ENCODE data around the gene NSRP1. TPM values are rescaled to one million over a fixed set of nuclear protein-coding genes. Genes with fewer than 3 reads are reported as not detected.

Gene NSRP1
- total and polyA plus RNA-seq, 7 donors, result 13.6 to 32.7 (median 19.4) TPM

DNA sequence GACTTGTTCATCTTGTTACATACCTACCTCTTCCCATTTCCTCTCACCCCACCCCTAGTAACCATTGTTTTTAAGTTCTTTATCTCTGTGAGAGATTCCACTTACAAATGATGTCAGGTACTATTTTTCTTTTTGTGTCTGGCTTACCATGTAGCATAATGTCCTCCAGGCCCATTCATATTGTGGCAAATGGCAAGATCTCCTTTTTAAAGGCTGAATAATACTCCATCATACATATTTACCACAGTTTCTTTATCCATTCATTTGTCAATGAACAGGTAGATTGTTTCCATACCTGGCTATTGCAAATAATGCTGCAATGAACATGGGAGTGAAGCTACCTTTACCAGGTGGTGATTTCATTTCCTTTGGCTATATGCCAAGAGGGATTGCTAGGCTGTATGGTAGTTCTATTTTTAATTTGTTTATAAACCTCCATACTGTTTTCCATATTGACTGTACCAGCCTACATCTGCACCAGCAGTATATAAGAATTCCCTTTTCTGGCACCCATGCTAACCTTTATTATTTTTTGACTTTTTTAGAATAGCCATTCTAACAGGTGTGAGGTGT lies 53.9 kb downstream of the NSRP1 start:
- Histone ChIP-seq H3K36me3 (ENCODE audit: insufficient read depth in 1 of 2, low read depth in 1 of 2) (peaks cover 0 to 37% of the 10 kb centered on the region in 2 donors), H3K4me1 (no peaks in the 10 kb centered on the region), H3K27ac (no peak overlapping the region), H3K4me3 (no peak overlapping the region), H3K9me3 (no peaks in the 10 kb centered on the region), H3K27me3 (ENCODE audit: insufficient read depth in 3 of 3, low read length in 2 of 3) (no peaks in the 10 kb centered on the region)
- no peak for DNase-seq
- intact Hi-C loops (cut with DNase I), result no loop called here
- TF ChIP-seq, protein P1, sequence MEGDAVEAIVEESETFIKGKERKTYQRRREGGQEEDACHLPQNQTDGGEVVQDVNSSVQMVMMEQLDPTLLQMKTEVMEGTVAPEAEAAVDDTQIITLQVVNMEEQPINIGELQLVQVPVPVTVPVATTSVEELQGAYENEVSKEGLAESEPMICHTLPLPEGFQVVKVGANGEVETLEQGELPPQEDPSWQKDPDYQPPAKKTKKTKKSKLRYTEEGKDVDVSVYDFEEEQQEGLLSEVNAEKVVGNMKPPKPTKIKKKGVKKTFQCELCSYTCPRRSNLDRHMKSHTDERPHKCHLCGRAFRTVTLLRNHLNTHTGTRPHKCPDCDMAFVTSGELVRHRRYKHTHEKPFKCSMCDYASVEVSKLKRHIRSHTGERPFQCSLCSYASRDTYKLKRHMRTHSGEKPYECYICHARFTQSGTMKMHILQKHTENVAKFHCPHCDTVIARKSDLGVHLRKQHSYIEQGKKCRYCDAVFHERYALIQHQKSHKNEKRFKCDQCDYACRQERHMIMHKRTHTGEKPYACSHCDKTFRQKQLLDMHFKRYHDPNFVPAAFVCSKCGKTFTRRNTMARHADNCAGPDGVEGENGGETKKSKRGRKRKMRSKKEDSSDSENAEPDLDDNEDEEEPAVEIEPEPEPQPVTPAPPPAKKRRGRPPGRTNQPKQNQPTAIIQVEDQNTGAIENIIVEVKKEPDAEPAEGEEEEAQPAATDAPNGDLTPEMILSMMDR (IDR thresholded peaks at IDR 0.05), result no peak
- ATAC-seq, result no peak

DNA sequence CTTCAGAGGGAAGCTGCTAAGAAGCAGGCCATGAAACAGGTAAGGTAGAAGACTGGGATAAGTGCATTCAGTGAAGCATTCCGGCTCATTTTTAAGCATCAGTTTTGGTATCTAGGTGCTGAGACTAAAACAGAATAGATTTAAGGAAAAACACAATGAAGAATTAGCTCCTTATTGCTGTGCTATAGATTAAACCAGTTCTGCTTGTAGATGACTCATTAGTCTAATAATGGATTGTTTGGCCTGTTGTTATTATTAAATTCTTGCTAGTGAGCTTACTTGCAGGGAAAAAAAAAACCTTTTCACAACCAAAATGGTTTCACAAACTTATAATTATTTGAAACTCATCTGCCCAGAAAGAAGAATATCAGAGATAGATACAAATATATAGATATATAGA lies 55.9 kb downstream of the NSRP1 start:
- WGBS, 3 donors, result 100% methylated on average over 1 of the region's 1 CpG
- ATAC-seq (no peak), DNase-seq (no peak)
- intact Hi-C loops (cut with DNase I), result no loop called here
- Histone ChIP-seq H3K9me3 (no peaks in the 10 kb centered on the region), H3K36me3 (ENCODE audit: insufficient read depth in 1 of 2, low read depth in 1 of 2) (peaks cover 0 to 40% of the 10 kb centered on the region in 2 donors), H3K27me3 (ENCODE audit: insufficient read depth in 3 of 3, low read length in 2 of 3) (no peaks in the 10 kb centered on the region), H3K4me3 (no peak overlapping the region), H3K4me1 (no peaks in the 10 kb centered on the region), H3K27ac (no peak overlapping the region)
- TF ChIP-seq, protein P1 (IDR thresholded peaks at IDR 0.05), result no peak

DNA sequence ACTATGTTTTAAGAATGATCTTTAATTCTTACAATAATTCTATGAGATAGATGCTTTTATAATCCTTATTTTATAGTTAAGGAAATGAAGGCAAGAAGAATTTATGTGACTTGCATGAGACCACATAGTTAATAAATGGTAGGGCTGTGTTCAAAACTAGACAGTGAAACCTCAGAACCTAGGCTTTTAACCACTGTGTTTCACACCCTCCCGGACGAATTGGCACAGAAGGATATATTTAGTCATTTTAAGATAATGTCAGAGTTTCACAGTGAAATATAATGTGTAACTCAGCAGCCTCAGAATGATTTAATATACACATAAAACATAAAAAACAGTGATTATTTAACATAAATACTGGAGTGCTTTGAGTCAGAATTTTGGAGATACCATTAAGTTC lies 57.0 kb downstream of the NSRP1 start:
- peaks cover 0 to 47% of the 10 kb centered on the region in 2 donors for H3K36me3 ChIP-seq (ENCODE audit: insufficient read depth in 1 of 2, low read depth in 1 of 2)
- ATAC-seq (no peak), DNase-seq (no peak)
- TF ChIP-seq, protein P1 (IDR thresholded peaks at IDR 0.05), result no peak
- WGBS, 3 donors, result 66 to 90% (median 82%) methylated on average over 2 of the region's 2 CpGs
- H3K4me1 ChIP-seq, result no peaks in the 10 kb centered on the region
- no peaks in the 10 kb centered on the region for H3K27me3 ChIP-seq (ENCODE audit: insufficient read depth in 3 of 3, low read length in 2 of 3)
- intact Hi-C loops (cut with DNase I), result no loop called here
- no peak overlapping the region for H3K27ac ChIP-seq
- no peaks in the 10 kb centered on the region for H3K9me3 ChIP-seq
- H3K4me3 ChIP-seq, result no peak overlapping the region

- H3K36me3 ChIP-seq (ENCODE audit: insufficient read depth in 1 of 2, low read depth in 1 of 2), result peaks cover 0 to 56% of the 10 kb centered on the region in 2 donors
- H3K4me3 ChIP-seq, result no peak overlapping the region
- H3K4me1 ChIP-seq, result no peaks in the 10 kb centered on the region
- no peaks in the 10 kb centered on the region for H3K27me3 ChIP-seq (ENCODE audit: insufficient read depth in 3 of 3, low read length in 2 of 3)
- ATAC-seq (no peak), DNase-seq (no peak)
- TF ChIP-seq, protein P1 (IDR thresholded peaks at IDR 0.05), result no peak
- intact Hi-C loops (cut with DNase I), result no loop called here
- 96 to 98% (median 98%) methylated on average over 1 of the region's 1 CpG for WGBS, 3 donors
- no peak overlapping the region for H3K27ac ChIP-seq
- H3K9me3 ChIP-seq, result no peaks in the 10 kb centered on the region
Observed at GRCh38 chr17:30174556-30174955, 57.9 kb downstream of the NSRP1 start.

DNA sequence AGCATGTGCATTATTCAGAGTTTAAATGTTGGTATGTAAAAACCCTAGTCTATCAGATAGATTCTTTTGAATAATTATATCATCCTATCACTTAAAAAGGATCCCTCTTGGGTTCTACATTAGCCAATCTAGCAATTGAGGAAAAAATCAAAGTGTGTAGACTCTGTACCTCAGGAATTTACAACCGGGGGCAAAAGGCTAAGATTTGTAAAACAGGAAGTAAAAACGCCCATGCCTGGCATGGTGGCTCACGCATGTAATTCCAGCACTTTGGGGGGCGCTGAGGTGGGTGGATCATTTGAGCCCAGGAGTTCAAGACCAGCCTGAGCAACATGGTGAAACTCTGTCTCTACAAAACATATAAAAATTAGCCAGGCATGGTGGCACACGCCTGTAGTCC lies 60.2 kb downstream of the NSRP1 start:
- TF ChIP-seq, protein P1 (IDR thresholded peaks at IDR 0.05), result no peak
- DNase-seq, result no peak
- peaks cover 0 to 79% of the 10 kb centered on the region in 2 donors for H3K36me3 ChIP-seq (ENCODE audit: insufficient read depth in 1 of 2, low read depth in 1 of 2)
- 87 to 96% (median 93%) methylated on average over 5 of the region's 5 CpGs for WGBS, 3 donors
- no peaks in the 10 kb centered on the region for H3K4me1 ChIP-seq
- no peaks in the 10 kb centered on the region for H3K9me3 ChIP-seq
- no peaks in the 10 kb centered on the region for H3K27me3 ChIP-seq (ENCODE audit: insufficient read depth in 3 of 3, low read length in 2 of 3)
- H3K27ac ChIP-seq, result no peak overlapping the region
- intact Hi-C loops (cut with DNase I), result no loop called here
- H3K4me3 ChIP-seq, result no peak overlapping the region
- ATAC-seq, result no peak
